Omental fat pad (tissue), 4 donors: ENCODE data around the gene CARD8. TPM values are rescaled to one million over a fixed set of nuclear protein-coding genes. Genes with fewer than 3 reads are reported as not detected.

Source experiments
- ATAC-seq: fragments of 150-250 bp; one replicate; pipeline ENCODE4 v1.9.1; 2016; ENCODE audit warnings: mild to moderate bottlenecking, moderate library complexity; ENCODE audit not compliant: low FRiP score
- DNase-seq: peaks from one replicate; pipeline ENCODE4 v3.0.0-alpha.2; 2019; ENCODE audit warnings: low spot score
- total RNA-seq, 4 donors: library from RNA; depleted of rRNA; stranded (reverse); fragments of >200 nt; gene quantifications; one replicate each; pipeline ENCODE4 v1.1.0, GENCODE V29; 2016
- TF ChIP-seq, protein P1 (sequence below), 3 donors: fragments of 450-650 bp; IDR thresholded peaks; one replicate each; pipeline ENCODE4 v1.5.1; 2016 to 2017; ENCODE audit warnings: antibody characterized with exemption in 3 of 3, mild to moderate bottlenecking in 3 of 3, moderate library complexity in 2 of 3

Gene CARD8
- total RNA-seq, 4 donors from 2014 or later = 28.3 to 144 (median 46.6) TPM

- no peak for DNase-seq
- no peak for ATAC-seq
- TF ChIP-seq, protein P1, sequence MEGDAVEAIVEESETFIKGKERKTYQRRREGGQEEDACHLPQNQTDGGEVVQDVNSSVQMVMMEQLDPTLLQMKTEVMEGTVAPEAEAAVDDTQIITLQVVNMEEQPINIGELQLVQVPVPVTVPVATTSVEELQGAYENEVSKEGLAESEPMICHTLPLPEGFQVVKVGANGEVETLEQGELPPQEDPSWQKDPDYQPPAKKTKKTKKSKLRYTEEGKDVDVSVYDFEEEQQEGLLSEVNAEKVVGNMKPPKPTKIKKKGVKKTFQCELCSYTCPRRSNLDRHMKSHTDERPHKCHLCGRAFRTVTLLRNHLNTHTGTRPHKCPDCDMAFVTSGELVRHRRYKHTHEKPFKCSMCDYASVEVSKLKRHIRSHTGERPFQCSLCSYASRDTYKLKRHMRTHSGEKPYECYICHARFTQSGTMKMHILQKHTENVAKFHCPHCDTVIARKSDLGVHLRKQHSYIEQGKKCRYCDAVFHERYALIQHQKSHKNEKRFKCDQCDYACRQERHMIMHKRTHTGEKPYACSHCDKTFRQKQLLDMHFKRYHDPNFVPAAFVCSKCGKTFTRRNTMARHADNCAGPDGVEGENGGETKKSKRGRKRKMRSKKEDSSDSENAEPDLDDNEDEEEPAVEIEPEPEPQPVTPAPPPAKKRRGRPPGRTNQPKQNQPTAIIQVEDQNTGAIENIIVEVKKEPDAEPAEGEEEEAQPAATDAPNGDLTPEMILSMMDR (IDR thresholded peaks at IDR 0.05) = no peak
Observed at GRCh38 chr19:48194041-48194843, 61.5 kb downstream of the CARD8 start.

- no peak for ATAC-seq
- TF ChIP-seq, protein P1 (IDR thresholded peaks at IDR 0.05) = no peak
Observed at GRCh38 chr19:48192750-48193149, 63.0 kb downstream of the CARD8 start.

GRCh38 chr19:48190885-48191284 is 64.8 kb downstream of the CARD8 start:
- TF ChIP-seq, protein P1 (IDR thresholded peaks at IDR 0.05) = no peak
- ATAC-seq (no peak), DNase-seq (no peak)

More at GRCh38 chr19:48192750-48193149, 63.0 kb downstream of the CARD8 start:
- no peak for DNase-seq

DNA sequence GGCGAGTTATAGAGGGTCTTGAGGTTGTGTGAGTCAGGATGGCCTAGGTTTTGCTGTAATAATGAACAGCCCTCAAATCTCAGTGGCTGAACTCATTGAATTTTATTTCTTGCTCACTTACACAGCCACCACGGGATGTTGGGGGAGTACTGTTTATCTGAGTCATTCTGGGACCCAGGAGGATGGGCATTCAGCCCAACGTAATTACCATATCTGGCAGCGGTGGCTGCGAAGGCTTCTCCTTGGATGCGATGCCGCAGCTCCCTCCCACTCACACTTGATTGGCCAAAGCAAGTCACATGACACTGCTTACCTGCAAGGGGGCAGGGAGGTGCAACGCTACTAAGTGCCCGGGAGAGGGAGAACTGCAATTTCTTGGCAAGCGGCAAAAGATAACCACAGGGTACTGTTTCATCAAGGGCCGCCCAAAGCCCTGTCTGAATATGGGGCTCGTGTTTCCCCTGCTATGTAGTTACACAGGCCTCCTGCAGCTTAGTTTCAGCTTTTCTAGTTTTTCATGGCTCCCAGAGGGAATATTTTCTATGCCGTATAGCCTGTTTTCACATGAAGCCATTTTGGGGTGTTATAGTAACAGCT is 65.3 kb downstream of the CARD8 start:
- ATAC-seq (no peak), DNase-seq (no peak)
- TF ChIP-seq, protein P1 (IDR thresholded peaks at IDR 0.05) = no peak

- DNase-seq (no peak), ATAC-seq (no peak)
- TF ChIP-seq, protein P1 (IDR thresholded peaks at IDR 0.05) = no peak
Observed at GRCh38 chr19:48186541-48186991, 69.1 kb downstream of the CARD8 start.

DNA sequence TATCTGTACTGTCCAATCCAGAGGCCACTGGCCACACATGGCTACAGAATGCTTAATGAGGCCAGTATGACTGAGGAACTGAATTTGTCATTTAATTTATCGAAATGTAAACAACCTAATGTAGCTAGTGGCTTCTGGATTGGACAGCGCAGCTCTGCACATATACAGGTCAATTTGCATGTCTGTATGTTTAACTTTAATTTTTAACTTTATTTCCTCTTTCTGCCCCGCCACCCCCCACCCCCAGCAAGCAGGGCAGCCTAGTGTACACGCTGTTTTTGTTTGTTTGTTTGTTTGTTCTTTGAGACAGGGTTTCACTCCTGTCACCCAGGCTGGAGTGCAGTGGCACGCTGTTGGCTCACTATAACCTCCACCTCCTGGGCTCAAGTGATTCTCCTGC is 69.7 kb downstream of the CARD8 start:
- DNase-seq = no peak
- no peak for ATAC-seq
- TF ChIP-seq, protein P1 (IDR thresholded peaks at IDR 0.05) = no peak
